ENCODE data around the gene MEX3D.

MEX3D gene

DNA sequence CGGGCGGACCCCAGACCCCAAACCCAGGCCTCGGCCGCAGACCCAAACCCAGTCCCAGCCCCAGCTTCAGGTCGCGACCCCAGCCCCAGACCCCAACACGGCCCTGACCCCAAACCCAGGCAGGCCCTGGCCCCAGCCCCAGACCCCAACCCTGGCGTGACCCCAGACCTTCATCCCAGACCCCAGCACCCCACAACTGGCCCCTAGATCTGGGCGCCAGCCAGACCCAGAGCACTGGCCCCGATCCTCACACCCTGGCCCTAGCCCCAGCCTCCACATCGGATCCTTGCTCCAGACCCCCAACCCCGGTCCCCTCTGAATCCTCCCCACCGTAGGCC lies 17.1 kb upstream of the MEX3D start:
- TF ChIP-seq, protein P1, sequence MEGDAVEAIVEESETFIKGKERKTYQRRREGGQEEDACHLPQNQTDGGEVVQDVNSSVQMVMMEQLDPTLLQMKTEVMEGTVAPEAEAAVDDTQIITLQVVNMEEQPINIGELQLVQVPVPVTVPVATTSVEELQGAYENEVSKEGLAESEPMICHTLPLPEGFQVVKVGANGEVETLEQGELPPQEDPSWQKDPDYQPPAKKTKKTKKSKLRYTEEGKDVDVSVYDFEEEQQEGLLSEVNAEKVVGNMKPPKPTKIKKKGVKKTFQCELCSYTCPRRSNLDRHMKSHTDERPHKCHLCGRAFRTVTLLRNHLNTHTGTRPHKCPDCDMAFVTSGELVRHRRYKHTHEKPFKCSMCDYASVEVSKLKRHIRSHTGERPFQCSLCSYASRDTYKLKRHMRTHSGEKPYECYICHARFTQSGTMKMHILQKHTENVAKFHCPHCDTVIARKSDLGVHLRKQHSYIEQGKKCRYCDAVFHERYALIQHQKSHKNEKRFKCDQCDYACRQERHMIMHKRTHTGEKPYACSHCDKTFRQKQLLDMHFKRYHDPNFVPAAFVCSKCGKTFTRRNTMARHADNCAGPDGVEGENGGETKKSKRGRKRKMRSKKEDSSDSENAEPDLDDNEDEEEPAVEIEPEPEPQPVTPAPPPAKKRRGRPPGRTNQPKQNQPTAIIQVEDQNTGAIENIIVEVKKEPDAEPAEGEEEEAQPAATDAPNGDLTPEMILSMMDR (conservative IDR thresholded peaks at IDR 0.05; ENCODE audit: low read depth, low read length): no peak
- DNase-seq (ENCODE audit: low read depth): no peak
- H3K4me3 ChIP-seq (ENCODE audit: low read length): no peak overlapping the region

DNA sequence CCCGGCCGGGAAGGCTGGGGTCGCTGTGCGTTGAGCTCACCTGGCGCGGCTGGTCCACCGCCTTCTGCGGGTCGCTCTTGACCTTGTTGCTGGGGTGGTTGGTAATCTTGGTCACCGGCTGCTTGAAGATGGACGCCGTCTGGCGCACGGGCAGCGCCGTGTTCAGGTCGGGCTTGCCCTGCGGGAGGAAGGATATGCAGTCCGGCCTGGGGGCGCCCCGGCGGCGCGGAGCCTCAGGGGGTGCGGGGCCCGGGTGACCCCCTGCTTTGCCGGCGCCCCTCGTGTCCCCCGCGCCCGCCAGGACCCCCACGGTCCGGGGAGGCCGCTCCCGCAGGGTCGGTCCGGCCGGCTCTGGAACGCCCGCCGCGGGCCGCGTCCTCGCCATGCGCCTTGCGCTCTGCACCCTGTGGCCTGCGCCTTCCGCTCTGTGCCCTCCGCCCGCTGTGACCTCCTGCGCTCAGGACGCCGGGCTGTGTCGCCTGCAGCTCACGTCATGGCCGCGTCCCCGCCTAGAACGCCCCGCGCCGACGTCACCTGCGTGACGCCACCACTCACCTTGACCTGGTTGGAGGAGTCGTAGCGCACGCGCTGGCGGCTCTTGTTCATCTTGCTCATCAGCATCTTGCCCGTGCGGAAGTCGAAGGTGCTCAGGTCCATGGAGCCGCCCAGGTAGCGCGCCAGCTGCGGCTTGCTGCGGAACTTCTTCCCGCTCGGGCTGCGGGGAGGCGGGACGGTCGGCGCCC lies 16.5 kb upstream of the MEX3D start:
- H3K4me3 ChIP-seq (ENCODE audit: low read length): no peak overlapping the region

DNA sequence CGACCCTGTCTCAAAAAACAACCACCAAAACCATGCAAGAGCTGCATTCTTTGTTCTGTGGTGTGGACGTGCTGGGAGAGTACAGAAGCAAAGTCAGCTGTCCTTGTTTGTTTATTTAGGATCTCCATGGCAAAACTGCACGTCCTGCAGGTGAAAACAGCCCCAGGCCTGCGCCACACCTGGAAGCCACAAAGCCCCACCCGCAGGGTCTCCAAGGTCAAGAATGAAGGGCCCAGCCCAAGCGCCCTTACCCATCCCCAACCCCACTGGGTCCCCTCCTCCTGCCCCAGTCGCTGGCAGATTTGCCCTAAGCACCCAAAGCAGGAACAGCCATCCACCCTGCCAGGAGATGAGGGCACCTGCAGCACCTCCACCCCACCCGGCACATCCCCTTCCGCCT lies 14.1 kb upstream of the MEX3D start:
- TF ChIP-seq, protein P1 (conservative IDR thresholded peaks at IDR 0.05; ENCODE audit: low read depth, low read length): no peak
- DNase-seq (ENCODE audit: low read depth): no peak
- no peak overlapping the region for H3K4me3 ChIP-seq (ENCODE audit: low read length)

More for the DNA sequence above, 16.5 kb upstream of the MEX3D start:
- TF ChIP-seq, protein P1 (conservative IDR thresholded peaks at IDR 0.05; ENCODE audit: low read depth, low read length): no peak
- DNase-seq (ENCODE audit: low read depth): no peak

DNA sequence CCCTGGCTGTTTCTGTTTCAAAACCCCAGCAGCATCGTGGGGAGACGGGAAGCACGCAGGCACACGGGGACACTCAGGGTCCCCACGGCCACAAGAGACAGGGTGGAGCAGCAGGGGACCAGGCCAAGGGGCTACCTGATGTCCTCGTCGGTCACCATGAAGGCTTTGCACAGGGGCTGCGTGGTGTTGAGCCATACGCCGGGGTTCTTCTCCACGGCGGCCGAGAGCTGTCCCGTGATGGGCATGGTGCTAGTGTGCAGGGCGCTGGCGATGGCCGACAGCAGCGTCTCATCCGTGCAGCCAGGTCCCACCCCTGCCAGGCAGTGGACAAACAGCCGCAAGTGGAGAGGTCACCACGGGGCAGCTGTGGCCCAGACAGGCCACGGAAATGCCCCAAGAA lies 12.8 kb upstream of the MEX3D start:
- TF ChIP-seq, protein P1 (conservative IDR thresholded peaks at IDR 0.05; ENCODE audit: low read depth, low read length): no peak
- DNase-seq (ENCODE audit: low read depth): no peak
- no peak overlapping the region for H3K4me3 ChIP-seq (ENCODE audit: low read length)

DNA sequence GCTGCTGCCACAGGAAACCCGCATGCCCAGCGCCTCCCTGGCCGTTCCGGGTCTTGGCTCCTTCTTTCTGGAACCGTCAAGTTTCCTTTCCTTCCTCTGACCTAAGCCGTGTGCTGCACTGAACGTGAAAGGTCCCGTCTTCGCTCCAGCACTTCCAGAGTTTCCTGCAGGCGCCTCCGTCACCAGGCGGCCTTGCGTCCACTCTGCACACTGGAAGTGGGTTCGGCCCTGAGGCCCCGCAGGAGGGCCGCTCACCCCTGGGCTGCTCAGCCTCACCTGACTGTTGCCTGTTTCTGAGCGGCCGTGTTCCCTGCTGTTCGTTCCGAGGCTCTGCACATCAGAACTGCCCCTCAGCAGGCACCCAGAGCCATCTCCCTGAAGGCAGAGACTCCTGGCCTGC lies 12.3 kb upstream of the MEX3D start:
- TF ChIP-seq, protein P1 (conservative IDR thresholded peaks at IDR 0.05; ENCODE audit: low read depth, low read length): no peak
- H3K4me3 ChIP-seq (ENCODE audit: low read length): no peak overlapping the region
- DNase-seq (ENCODE audit: low read depth): no peak

DNA sequence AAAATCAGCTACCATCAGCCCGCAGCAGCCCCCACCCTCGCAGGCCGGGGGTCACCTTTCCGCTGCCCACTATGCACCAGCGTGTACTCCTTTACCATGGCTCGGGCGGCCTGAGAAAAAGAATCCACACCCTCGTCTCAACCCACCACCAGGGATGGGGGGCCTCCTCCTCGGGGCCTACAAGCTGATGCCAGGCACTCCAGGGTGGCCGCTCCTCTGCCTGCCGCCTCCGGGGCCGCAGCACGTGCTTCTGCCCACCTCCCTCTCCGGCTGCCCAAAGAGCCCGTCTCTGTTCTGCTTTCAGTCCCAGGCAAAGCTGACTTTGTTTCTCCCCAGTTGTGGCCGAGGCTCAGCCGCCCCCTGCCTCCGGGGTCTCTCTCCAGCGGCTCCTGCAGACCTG lies 11.1 kb upstream of the MEX3D start:
- no peak for DNase-seq (ENCODE audit: low read depth)
- TF ChIP-seq, protein P1 (conservative IDR thresholded peaks at IDR 0.05; ENCODE audit: low read depth, low read length): no peak
- no peak overlapping the region for H3K4me3 ChIP-seq (ENCODE audit: low read length)

DNA sequence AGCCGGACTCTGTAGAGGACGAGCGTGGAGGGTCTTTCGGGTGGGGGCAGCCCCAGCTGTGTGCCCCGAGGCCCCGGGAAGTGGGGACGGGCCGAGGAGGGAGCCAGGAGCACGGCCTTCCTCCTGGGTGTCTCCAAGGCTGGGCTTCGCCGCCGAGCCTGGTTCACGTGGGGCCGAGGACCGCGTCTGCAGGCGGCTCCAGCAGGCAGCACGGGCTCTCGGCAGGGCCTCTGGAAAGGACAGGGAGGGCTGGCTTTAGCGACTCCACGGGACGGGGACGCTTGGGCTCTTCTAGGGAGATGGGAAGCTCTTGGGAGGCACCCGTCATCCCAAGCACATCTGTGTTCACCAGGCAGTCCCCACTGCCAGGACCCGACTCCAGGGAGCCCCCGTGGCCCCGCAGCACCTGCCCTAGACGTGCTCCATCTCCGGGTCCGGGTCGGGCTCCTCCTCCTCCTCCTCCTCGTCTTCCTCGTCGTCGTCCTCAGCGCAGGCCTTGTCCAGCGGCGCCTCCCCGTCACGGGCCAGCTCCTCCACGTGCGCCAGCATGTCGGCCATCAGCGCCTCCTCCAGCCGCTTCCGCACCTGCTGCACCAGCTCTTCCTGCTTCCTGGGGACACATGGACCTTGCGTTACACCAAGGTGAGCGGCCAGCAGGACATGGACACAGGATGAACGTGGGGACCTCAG lies 9.9 kb upstream of the MEX3D start:
- DNase-seq (ENCODE audit: low read depth): no peak
- H3K4me3 ChIP-seq (ENCODE audit: low read length): no peak overlapping the region
- TF ChIP-seq, protein P1 (conservative IDR thresholded peaks at IDR 0.05; ENCODE audit: low read depth, low read length): no peak

All from retinal pigment epithelial cell (primary cell).